ENCODE measurements around the gene VAV2.

Gene VAV2

DNA sequence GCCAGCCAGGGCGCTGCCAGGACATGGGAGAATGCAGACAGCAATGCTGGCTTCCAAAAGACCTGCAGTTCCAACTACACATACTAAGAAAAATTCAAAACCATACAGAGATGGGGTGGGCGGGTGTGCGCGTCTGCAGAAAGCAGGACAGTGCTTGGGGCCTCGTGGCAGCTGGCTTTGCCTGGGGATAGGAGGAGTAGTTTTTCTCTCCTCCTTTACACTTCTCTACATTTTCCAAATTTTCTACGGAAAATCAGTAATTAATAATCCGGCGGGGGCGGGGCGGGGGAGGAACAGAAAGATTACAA lies 210.3 kb downstream of the VAV2 start:
- Histone ChIP-seq H3K27ac (ENCODE audit: low read depth, low read length) (no peak overlapping the region), H3K9me3 (ENCODE audit: control insufficient read depth, insufficient read depth, low read length) (no peaks in the 10 kb centered on the region), H3K4me1 (ENCODE audit: control insufficient read depth, insufficient read depth, low read length) (no peaks in the 10 kb centered on the region), H3K4me3 (ENCODE audit: low read depth, low read length) (no peak overlapping the region), H3K27me3 (ENCODE audit: control insufficient read depth, insufficient read depth, low read length) (no peaks in the 10 kb centered on the region), H3K9ac (ENCODE audit: low read depth, low read length) (no peak overlapping the region), H3K36me3 (ENCODE audit: control insufficient read depth, insufficient read depth, low read length) (peaks cover 63% of the 10 kb centered on the region)

DNA sequence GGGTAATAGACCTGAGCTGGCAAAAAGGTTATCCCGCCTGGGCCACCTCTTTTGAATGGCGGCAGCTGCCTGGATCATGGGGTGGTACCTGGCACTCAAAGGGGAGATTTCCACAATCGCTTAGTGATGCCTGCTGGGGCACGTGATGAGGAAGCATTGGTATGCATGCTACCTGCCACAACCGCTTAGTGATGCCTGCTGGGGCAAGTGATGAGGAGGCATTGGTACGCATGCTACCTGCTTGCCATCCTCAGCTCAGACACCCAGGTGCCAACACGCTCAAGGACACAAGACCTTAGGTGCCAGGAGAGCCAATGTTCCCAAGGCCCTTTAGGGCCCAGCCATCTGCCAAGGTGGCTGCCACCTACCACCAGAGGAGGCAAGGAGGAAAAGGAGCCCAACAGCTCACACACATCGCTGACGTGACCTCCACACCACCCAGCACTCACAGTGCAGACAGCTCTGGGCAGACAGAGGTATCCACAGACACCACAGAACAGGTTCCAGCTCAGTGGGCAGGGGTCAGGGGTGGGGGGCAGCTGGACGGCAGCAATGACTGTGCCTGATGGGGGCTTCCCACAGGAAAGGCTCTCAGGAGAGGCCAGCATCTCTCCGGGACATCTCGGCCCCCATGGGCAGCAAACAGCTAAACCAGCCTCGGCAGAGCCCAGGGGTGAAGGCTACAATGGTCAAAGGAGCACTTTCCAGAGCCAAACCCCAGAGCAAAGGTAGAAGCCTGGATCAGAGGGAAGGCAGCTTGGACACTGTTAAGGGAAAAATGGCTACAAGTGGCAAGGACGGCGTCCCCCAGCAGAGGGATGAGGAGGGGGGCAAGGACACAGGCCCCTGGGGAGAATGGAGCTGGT lies 210.9 kb downstream of the VAV2 start:
- Histone ChIP-seq H3K4me3 (ENCODE audit: low read depth, low read length) (no peak overlapping the region), H3K4me1 (ENCODE audit: control insufficient read depth, insufficient read depth, low read length) (no peaks in the 10 kb centered on the region), H3K27me3 (ENCODE audit: control insufficient read depth, insufficient read depth, low read length) (no peaks in the 10 kb centered on the region), H3K27ac (ENCODE audit: low read depth, low read length) (no peak overlapping the region), H3K9ac (ENCODE audit: low read depth, low read length) (no peak overlapping the region), H3K36me3 (ENCODE audit: control insufficient read depth, insufficient read depth, low read length) (peaks cover 67% of the 10 kb centered on the region), H3K9me3 (ENCODE audit: control insufficient read depth, insufficient read depth, low read length) (no peaks in the 10 kb centered on the region)

DNA sequence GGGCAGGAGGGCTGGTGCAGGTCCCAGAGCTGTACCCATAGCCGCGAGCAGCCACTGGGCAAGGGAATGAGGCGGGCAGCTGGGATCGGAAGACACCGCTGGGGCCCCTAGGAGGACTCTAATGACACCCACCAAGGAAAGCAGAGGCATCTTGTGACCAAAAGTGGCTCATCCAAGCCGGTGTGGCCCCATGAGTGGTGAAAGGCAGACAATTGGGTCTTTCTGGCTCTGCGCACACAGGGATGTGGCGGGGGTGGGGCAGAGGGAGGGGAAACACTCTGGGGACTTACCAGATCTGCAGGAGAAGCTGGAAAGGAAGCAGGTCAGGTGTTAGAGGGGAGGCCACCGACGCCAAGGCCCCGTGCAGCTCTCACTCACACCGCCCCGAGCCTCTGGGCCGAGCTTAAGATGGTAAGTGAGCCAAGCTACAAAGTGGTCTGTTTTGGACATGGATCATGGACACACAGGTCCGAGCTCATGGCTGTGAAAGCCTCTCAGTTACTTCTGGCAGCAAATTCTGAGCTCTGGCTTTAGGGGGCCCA lies 211.6 kb downstream of the VAV2 start:
- H3K9ac ChIP-seq (ENCODE audit: low read depth, low read length): no peak overlapping the region
- H3K4me1 ChIP-seq (ENCODE audit: control insufficient read depth, insufficient read depth, low read length): no peaks in the 10 kb centered on the region
- H3K9me3 ChIP-seq (ENCODE audit: control insufficient read depth, insufficient read depth, low read length): no peaks in the 10 kb centered on the region
- H3K27me3 ChIP-seq (ENCODE audit: control insufficient read depth, insufficient read depth, low read length): no peaks in the 10 kb centered on the region
- H3K4me3 ChIP-seq (ENCODE audit: low read depth, low read length): no peak overlapping the region
- H3K27ac ChIP-seq (ENCODE audit: low read depth, low read length): no peak overlapping the region
- H3K36me3 ChIP-seq (ENCODE audit: control insufficient read depth, insufficient read depth, low read length): peaks cover 65% of the 10 kb centered on the region

DNA sequence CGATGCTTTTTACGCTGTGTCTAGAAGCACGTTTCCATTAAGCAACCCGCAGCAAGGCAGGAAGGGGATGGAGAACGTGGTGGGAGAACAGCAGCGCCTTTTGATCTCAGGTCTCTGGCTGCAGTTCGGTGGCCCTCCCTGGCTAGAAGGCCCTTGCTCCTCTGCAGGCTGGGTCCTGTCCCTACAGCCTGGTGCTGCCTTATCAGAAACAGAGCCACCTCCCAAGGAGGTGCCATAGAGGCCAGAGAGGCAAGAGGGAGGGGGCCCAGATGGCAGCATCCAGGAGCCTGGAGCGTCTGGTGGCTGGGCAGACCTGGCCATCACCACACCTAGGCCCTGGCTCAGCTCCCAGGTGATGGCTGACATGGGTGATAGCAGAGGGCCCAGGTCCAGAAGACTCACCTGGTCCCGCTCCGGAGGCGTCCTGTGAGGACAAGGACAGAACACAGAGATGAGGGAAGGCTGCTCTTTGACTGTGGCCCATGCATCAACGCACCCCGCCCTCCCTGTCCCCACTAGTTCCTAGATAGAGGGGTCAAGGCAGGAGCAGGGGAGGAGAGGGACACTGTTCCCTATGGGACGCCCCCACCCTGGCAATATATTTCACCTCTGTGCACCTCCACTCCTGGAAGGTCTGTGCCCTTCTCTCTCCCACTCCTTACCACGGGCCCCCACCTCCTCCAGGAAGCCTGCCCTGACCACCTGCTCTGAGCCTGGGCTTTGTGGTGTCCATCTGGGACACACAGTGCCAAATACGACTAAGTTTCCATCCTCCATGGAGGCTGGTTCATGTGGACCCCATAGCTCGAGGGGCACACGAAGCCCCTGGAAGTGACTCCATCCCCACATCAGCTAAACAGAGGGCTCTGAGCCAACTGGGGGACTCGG lies 212.4 kb downstream of the VAV2 start:
- Histone ChIP-seq H3K9ac (ENCODE audit: low read depth, low read length) (no peak overlapping the region), H3K36me3 (ENCODE audit: control insufficient read depth, insufficient read depth, low read length) (peaks cover 65% of the 10 kb centered on the region), H3K4me1 (ENCODE audit: control insufficient read depth, insufficient read depth, low read length) (no peaks in the 10 kb centered on the region), H3K27me3 (ENCODE audit: control insufficient read depth, insufficient read depth, low read length) (no peaks in the 10 kb centered on the region), H3K27ac (ENCODE audit: low read depth, low read length) (no peak overlapping the region), H3K4me3 (ENCODE audit: low read depth, low read length) (no peak overlapping the region), H3K9me3 (ENCODE audit: control insufficient read depth, insufficient read depth, low read length) (no peaks in the 10 kb centered on the region)

DNA sequence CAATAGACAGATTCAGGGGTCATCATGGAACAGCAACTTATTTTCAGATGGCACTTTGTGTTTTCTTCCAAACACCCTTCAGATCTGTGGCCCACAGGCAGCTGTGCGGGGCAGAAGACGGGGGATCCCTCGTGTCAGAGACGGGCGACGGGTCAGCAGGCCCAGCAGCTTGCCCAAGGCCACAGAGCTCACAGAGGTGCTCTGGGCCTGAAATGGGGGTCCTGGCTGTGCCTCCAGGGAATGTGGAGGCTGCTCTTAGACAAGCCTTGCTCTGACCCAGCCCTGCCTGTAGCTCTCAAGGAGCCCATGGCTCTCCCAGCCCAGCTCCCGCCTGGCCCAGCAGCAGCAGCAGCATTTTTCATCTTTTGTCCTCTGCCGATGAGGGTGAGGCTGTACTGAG lies 213.0 kb downstream of the VAV2 start:
- H3K4me3 ChIP-seq (ENCODE audit: low read depth, low read length): no peak overlapping the region
- no peak overlapping the region for H3K27ac ChIP-seq (ENCODE audit: low read depth, low read length)
- H3K4me1 ChIP-seq (ENCODE audit: control insufficient read depth, insufficient read depth, low read length): no peaks in the 10 kb centered on the region
- no peak overlapping the region for H3K9ac ChIP-seq (ENCODE audit: low read depth, low read length)
- H3K27me3 ChIP-seq (ENCODE audit: control insufficient read depth, insufficient read depth, low read length): no peaks in the 10 kb centered on the region
- no peaks in the 10 kb centered on the region for H3K9me3 ChIP-seq (ENCODE audit: control insufficient read depth, insufficient read depth, low read length)
- H3K36me3 ChIP-seq (ENCODE audit: control insufficient read depth, insufficient read depth, low read length): peaks cover 65% of the 10 kb centered on the region

DNA sequence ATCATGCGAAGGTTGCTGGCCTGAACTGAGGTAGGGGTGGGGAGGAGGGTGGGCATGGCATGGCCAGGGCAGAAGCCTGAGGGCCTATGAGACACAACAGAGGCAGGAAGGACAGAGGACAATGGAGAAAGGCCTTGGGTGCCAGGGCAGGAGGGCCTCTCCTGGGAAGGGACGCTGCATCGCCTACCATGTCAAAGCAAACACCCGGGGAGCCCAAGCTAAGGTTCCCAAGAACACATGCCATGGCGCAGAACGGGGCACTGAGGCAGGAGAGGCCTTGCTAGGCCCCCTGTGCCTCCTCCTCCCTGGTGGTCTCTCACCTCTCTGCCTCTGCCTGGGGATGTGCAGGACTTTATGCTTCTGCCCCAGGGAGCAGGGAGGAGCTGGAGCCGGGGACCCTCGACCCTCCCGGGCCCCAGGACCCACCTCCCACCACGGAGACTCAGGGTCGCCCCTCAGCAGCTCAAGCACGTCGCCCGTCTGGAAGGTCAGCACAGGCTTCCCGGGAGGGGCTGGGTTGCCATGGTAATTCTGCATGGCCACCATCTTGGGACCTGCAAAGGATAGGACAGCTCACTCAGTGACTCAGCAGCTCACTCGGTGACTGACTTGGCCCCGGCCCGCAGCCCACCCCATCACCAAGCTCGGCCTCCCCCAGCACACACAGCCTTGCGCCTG lies 213.6 kb downstream of the VAV2 start:
- Histone ChIP-seq H3K4me1 (ENCODE audit: control insufficient read depth, insufficient read depth, low read length) (no peaks in the 10 kb centered on the region), H3K36me3 (ENCODE audit: control insufficient read depth, insufficient read depth, low read length) (peaks cover 67% of the 10 kb centered on the region), H3K27ac (ENCODE audit: low read depth, low read length) (no peak overlapping the region), H3K9ac (ENCODE audit: low read depth, low read length) (no peak overlapping the region), H3K27me3 (ENCODE audit: control insufficient read depth, insufficient read depth, low read length) (no peaks in the 10 kb centered on the region), H3K4me3 (ENCODE audit: low read depth, low read length) (no peak overlapping the region), H3K9me3 (ENCODE audit: control insufficient read depth, insufficient read depth, low read length) (no peaks in the 10 kb centered on the region)

DNA sequence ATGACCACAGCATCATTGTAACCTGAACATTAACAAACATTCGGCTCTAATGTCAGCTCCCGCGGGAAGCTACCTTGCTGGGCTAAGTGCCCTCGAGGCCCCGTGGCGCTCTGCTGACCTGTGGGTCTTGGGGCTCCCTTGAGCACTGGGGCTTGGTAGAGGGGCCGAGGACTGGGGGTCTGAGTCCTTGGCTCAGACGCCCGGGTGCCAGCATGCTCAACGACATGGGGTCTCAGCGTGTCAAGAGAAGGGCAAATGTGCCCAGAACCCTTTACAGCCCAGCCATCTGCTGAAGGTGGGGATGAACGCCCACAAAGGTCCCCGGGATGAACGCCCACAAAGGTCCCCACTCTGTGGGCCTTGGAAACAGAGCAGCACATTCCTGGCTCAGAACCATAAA lies 214.3 kb downstream of the VAV2 start:
- Histone ChIP-seq H3K9ac (ENCODE audit: low read depth, low read length) (no peak overlapping the region), H3K27ac (ENCODE audit: low read depth, low read length) (no peak overlapping the region), H3K4me1 (ENCODE audit: control insufficient read depth, insufficient read depth, low read length) (no peaks in the 10 kb centered on the region), H3K4me3 (ENCODE audit: low read depth, low read length) (no peak overlapping the region), H3K36me3 (ENCODE audit: control insufficient read depth, insufficient read depth, low read length) (peaks cover 69% of the 10 kb centered on the region), H3K9me3 (ENCODE audit: control insufficient read depth, insufficient read depth, low read length) (no peaks in the 10 kb centered on the region), H3K27me3 (ENCODE audit: control insufficient read depth, insufficient read depth, low read length) (no peaks in the 10 kb centered on the region)

DNA sequence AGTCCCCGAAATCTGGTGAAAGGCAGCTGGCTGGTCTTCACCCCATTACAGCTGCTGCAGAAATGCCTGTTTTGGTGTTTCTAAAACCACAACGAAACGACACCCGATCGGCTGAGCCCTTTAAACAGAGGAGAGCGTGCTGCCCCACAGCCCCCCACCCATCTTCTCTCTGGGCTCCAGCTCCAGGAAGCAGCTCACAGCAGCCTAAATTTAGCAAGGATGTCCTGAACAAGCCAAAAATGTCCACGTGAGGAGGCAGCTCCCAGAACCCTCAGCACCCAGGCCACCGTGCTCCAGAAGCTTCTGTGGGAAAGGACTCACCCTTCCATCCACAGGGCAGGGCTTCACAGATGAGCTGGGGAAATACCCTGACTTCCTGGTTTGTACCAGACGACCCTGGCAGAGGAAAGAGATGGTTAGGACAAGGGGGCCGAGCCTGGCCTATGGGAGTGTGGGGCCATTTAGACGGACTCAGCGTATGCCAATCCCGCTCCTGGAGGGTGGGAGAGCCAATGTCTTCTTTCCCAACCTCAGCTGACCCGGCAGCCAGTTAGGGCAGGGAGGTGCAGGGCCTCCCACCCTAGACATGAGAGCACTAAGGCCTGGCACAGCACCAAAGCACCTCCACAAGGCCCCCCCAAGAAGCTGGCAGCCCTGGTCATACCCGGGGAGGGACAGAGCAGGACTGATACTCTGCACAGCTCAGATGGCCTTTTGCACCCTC lies 214.9 kb downstream of the VAV2 start:
- Histone ChIP-seq H3K9ac (ENCODE audit: low read depth, low read length) (no peak overlapping the region), H3K9me3 (ENCODE audit: control insufficient read depth, insufficient read depth, low read length) (no peaks in the 10 kb centered on the region), H3K4me1 (ENCODE audit: control insufficient read depth, insufficient read depth, low read length) (no peaks in the 10 kb centered on the region), H3K4me3 (ENCODE audit: low read depth, low read length) (no peak overlapping the region), H3K27ac (ENCODE audit: low read depth, low read length) (no peak overlapping the region), H3K36me3 (ENCODE audit: control insufficient read depth, insufficient read depth, low read length) (peaks cover 69% of the 10 kb centered on the region), H3K27me3 (ENCODE audit: control insufficient read depth, insufficient read depth, low read length) (no peaks in the 10 kb centered on the region)

DNA sequence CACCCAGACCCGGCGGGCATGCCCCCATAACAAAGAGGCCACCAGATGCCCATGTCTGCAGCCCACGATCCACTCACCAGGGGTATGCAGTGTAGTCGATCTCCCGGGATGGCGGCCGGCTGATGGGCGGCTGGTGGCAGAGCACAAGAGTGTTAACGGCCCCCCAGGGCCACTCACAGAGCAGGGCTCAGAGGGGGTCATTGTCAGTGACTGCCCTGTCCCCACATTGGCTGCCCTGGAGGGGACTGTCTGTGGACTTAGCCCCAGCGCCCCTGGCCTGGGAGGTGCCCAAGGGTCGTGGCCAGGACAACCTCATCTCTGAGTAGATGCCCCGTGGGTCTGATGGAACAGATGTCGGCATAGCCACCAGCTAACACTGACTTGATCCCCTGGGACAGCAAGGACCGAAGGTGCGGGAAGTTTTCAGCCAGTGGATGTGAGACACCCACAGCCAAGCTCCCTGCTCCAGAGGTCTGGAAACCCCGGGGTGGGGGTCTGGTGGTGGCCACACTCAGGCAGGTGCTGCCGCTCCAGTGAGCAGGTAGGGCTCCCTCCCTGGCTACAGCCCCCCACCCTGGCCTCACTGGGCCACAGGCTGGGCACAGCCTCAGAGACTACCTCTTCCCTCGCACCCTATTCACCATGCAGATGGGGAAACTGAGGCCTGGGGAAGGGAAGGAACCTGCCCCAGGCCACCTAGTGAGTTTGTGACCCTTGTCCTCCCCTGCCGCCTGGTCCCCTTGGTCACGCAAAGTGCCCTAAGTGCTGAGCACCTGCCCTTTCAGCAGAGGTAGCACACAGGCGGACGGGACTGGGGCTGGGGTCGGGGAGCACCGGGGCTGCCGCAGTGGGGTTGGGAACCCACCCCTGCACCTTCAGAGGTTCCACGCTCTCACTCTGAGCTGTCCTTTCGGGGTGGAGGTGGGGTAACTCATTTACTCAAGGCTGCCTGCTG lies 215.9 kb downstream of the VAV2 start:
- H3K27ac ChIP-seq (ENCODE audit: low read depth, low read length): no peak overlapping the region
- H3K36me3 ChIP-seq (ENCODE audit: control insufficient read depth, insufficient read depth, low read length): peaks cover 74% of the 10 kb centered on the region
- no peaks in the 10 kb centered on the region for H3K4me1 ChIP-seq (ENCODE audit: control insufficient read depth, insufficient read depth, low read length)
- no peaks in the 10 kb centered on the region for H3K9me3 ChIP-seq (ENCODE audit: control insufficient read depth, insufficient read depth, low read length)
- no peaks in the 10 kb centered on the region for H3K27me3 ChIP-seq (ENCODE audit: control insufficient read depth, insufficient read depth, low read length)
- no peak overlapping the region for H3K4me3 ChIP-seq (ENCODE audit: low read depth, low read length)
- H3K9ac ChIP-seq (ENCODE audit: low read depth, low read length): no peak overlapping the region

All from HUES48 (cell line).